GM21786 (cell line): ENCODE data around the gene DISC1.

ENCODE experiments used
- ATAC-seq: cut with Tn5 transposase; IDR thresholded peaks from one replicate; pipeline ENCODE4 v1.9.1; 2021; ENCODE audit not compliant: unreplicated experiment

DISC1 gene

DNA sequence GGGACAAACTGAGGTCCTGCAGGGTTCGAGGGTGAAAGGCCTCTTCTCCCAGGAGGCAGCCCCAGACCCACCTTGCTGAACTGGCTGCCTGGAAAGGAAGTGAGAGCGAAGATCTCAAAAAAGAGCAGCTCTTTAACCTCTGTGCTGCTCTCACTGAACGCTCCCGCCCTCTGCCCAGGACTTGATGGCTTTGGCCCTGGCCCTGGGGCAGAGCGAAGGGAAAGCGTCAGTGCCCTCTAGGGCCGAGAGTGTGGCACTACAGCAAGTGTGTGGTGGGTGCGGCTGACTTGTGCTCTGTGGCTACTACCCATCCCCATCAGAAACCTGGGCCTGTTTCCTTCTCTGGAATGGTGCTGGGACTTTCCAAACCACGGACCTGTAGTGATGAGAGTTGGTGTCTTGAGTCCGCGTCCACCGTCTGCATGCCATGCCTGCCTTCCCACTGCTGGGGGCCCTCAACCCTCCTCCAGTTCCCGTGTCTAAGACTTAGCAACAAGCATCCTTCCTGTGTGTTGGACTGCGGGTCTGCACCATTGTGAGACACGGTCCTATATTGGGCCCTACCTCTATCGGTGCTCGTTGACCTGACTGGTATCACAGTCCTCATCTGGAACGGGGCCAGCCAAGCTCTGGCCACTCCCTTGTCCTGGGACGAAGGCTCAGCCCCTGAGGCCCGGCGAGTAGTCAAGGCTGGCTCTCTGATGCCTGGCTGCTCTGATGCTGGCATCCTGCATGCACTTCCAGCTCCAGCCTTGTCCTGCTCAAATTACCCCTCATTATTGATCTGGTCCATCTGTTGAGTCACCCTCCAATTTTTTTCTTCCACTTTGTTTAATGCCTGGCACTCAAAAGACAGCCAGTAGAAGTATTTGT is 180.3 kb downstream of the DISC1 start:
- ATAC-seq, result peak; percentile 81

DNA sequence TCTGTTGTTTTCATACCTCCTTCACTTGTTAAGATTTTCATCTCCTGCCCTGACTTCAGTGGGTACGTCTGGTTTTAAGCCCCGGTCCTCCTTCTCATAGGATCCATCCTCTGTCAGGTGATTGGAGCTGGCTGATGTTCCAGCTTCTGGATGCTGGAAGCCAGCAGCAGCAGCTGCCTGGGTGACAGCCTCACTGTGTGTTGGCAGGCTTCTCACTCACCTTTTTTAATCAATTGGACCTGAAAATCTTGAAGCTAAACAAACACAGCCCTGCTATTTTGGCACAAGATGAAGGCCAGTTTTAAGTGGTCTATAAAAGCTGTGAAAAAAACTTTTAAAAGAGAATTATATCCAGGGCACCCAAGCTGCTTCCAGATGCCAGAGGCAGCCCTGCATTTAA is 181.0 kb downstream of the DISC1 start:
- ATAC-seq, result no peak

DNA sequence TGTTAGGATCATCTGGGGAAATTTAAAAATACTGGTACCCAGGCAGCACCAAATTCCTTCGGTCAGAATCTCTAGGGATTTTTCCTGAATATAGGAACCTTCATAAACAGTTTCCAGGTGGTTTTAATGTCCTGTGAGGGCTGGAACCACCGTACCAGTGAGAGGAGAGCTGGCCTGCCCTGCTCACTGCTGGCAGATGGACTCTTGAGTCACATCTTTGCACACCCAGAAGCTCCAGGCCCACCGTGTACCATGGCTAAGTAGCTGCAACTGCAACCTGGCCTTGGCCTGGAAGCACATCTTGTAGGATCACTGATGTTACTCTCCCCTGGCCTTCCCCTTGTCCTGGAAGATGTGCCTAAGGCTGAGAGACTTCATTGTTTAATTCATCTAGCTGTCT is 181.5 kb downstream of the DISC1 start:
- no peak for ATAC-seq

DNA sequence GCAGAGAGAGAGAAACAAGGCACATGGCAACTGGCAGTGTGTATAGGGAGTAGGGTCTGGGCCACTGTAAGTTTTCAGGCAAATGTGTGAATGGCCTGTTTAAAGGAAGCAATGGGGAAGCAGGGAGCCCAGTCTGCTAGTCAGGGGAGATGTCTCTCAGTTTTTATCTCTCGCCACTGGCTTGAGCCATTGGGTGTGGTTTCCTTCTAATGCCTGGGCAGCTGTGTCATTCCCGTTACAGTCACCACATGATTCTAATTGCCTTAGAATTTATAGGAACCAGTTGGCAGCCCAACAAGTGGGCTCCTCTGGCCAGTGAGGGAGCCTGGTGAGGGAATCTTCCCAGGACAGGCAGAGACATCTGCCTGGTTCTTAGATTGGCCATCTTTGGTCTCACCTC is 182.4 kb downstream of the DISC1 start:
- no peak for ATAC-seq

GRCh38 chr1:231810415-231810814 is 183.8 kb downstream of the DISC1 start:
- no peak for ATAC-seq

DNA sequence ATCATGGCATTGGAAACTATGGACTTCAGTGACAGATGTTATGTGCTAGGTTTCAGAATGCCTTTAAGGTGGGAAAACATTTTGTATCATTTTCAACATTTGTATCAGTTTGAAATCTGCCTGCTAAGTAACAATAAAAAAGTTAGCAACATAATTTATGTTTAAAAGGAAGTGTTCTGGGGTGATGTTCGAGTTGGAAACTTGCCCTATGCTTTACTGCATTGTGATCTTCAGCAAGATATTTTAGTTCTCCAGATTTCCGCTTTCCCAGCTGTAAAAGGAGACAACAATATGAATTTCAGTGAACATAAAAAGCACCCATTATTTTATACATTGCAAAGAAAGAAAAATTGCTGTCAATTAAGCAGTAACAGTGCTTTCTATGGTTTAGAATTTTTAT is 187.4 kb downstream of the DISC1 start:
- ATAC-seq, result no peak

DNA sequence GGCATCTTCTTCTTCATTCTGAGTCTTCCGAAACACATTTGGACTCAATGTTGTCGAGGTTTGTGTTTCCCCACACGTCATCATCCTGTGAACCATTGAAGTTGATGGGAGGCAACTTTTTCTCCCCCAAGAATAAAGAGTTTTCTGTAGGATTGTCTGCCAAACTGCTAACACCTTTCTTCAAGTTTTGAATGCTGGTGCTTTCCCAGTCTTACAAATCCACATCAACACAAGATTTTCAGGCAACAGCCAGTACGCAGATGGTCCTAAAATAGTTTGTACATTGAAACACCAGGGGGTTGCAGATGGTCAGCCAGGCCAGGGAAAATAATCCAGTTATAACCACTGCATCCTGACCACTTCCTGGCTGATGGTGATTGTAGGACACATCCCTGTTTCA is 187.9 kb downstream of the DISC1 start:
- ATAC-seq, result no peak

GRCh38 chr1:231817801-231818200 is 191.2 kb downstream of the DISC1 start:
- ATAC-seq, result no peak

- ATAC-seq, result no peak
These were observed 191.7 kb downstream of the DISC1 start for GRCh38 chr1:231818337-231818736.

DNA sequence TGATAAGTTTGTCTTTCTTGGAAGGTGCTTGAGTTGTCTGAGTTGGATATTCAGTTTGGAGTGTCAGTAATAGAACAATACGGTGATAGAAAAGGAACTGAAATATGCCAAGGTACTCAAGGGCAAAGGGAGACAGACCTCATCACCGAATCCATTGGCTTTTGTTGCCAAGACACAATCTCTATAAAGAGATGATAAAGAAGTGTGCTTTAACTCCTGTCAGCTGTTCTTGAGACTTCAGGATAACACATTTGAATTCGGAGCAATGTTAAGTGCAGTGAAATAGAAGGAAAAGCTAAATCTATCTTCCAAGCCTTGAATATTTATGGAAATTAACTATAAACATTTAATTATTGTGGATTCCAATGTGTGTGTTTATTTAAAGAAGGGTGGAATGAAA is 194.7 kb downstream of the DISC1 start:
- ATAC-seq, result no peak

DNA sequence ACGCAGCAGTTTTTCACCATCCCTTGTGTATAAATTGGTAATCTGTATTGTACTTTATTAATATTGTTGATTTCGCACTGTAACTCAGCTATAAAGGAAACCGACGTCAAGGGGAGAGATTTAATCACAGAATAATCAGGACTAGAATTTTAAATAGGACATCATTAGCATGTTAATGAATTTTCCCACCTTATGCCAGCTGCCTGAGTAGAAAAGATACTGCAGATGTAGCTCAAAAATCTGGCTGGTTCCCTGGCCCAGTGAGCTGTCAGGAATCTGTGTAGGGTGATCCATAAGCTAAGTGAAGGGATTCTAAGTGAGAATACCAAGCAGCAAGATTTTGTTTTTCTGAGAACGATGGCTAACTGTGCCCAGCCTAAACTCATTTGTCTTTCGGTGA is 195.5 kb downstream of the DISC1 start:
- ATAC-seq, result no peak

DNA sequence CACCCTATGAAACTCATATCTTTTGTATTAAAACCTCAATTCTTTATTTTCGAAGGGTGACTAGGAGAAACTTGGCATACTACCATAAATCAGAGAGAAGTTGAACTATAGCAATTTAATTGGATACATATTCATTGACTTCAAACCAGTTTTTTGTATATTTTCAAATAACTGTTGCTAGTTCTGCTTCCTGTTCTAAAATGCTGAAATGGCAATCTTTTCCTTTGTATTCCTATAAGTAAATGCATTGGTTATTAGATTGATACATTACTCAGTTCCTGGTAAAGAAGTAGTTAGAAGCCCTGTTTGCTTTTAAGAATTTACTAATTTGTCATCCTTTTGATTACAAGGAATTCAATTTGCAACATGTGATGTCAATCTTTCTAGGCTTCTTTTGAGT is 200.0 kb downstream of the DISC1 start:
- ATAC-seq, result no peak

DNA sequence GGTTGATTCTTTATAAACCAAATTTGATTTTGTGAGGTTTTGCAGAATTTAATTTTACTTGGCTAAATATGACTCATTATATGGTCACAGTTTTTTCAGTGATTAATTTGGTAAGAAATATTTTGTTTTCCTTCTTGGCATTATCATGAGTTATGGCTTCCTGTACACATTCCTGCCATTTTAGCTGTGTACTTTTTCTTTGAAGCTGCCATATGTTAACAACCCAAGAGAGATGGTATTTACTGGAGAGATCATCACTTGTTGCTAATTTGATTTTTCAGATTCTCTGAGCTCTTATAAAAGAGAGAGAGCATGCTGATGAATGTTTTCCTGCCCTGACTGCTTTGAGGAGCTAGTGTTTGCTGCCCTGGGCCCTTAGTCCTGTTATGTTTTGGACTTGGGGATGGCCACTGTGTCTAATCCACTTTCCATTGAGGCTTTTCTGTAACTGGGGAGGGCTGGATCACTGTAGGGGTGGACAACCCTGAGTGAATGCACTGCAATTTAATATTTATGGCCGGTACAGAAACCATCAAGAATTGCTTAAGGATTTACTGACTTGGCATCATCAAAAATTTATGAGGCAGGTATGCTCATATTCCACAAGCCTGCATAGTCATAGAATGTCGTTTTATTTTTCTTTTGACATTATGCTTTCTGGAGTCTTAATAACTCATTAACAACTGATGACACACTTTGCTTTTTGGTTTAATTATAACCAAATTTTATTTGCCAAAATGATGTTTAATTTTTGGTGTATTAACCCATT is 200.9 kb downstream of the DISC1 start:
- no peak for ATAC-seq

- no peak for ATAC-seq
These were observed 201.8 kb downstream of the DISC1 start for GRCh38 chr1:231828182-231828920.

- no peak for ATAC-seq
These were observed 202.7 kb downstream of the DISC1 start for GRCh38 chr1:231829332-231829731.

GRCh38 chr1:231836227-231836893 is 209.8 kb downstream of the DISC1 start:
- no peak for ATAC-seq

- ATAC-seq, result no peak
These were observed 211.9 kb downstream of the DISC1 start for GRCh38 chr1:231838521-231838920.

DNA sequence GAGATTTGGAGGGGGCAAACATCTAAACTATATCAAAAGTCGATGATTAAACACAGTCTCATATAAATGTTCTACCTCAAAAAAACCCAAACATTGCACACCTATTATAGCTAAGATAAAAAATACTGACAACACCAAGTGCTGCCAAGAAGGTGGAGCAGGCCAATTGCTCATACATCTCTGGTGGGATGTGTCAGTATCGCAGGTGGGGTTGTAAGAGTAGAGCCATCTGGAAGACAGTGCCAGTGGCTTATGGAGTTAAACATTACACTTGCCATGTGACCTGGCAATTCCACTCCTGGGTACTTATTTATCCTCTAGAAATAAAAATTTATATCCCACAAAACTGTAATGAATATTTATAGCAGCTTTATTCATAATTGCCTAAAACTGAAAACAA is 213.4 kb downstream of the DISC1 start:
- ATAC-seq, result no peak

GRCh38 chr1:231841616-231842344 is 215.2 kb downstream of the DISC1 start:
- no peak for ATAC-seq

- no peak for ATAC-seq
These were observed 215.9 kb downstream of the DISC1 start for GRCh38 chr1:231842441-231842840.
